ENCODE results near the gene GMDS.

GRCh38 chr6:1991332-1991878 is 254.0 kb downstream of the GMDS start:
- TF ChIP-seq CTCF (conservative IDR thresholded peaks at IDR 0.05 in 1 of 2, IDR thresholded peaks at IDR 0.05 in 1 of 2; ENCODE audit: low read depth in 1 of 2, low read length in 2 of 2) = no peak
- no peak for TF ChIP-seq EZH2 (IDR thresholded peaks at IDR 0.05; ENCODE audit: low read length, missing control alignments)

All from fibroblast of lung (primary cell).